Heart left ventricle (tissue), 13 donors: Measurements from ENCODE around the gene MAP4K5.

ENCODE experiments used
- CTCF ChIP-seq, 12 donors: fragments of 200-600 bp; sonication (generic) in 4 of 12; IDR thresholded peaks; one replicate each; pipeline versions ENCODE4 v1.5.0 to v1.8.0; 2018 to 2022; ENCODE audit warnings: antibody characterized with exemption in 12 of 12, mild to moderate bottlenecking in 5 of 12
- POLR2A ChIP-seq, 2 donors: fragments of 450-650 bp; IDR thresholded peaks; one replicate each; pipeline ENCODE4 v1.6.1; 2017; ENCODE audit warnings: antibody characterized with exemption in 2 of 2, mild to moderate bottlenecking in 2 of 2, moderate library complexity in 2 of 2
- donor health status: ischemic (EF 13 %, LVEDD 7.1; RV severe dilation, severe dysfunction).
- donor health status: DM: no; HTN: yes; CAD: no.
- donor health status: DM: no; HTN: no; CAD: no.
- donor health status: ischemic (EF 25% LVEDD 6.9; RV normal size, moderate dysfunction).
- donor health status: ischemic (EF 25% LVEDD 5.7; RV mildly dilated, moderate dysfunction).
- donor health status: ischemic (EF 35%, LVEDD 5.7; RV mildly dilated, moderate dysfunction).
- donor health status: nonischemic (EF 11% LVEDD 7.7; RV severe dilation, severe dysfunction).
- donor health status: DM: yes; HTN: yes; CAD: no.
- donor health status: PGD.
- donor health status: ischemic (EF 29% LVEDD 5.4; RV normal size, mild dysfunction).
- donor health status: nonischemic (EF 23%, LVEDD 6.1; RV moderate dilation, normal function).

GRCh38 chr14:50521912-50522341, 10.4 kb downstream of the MAP4K5 start:
- TF ChIP-seq CTCF (IDR thresholded peaks at IDR 0.05) (no peak), POLR2A (IDR thresholded peaks at IDR 0.05) (no peak)
